Measurements from ENCODE around the gene CDC23.

DNA sequence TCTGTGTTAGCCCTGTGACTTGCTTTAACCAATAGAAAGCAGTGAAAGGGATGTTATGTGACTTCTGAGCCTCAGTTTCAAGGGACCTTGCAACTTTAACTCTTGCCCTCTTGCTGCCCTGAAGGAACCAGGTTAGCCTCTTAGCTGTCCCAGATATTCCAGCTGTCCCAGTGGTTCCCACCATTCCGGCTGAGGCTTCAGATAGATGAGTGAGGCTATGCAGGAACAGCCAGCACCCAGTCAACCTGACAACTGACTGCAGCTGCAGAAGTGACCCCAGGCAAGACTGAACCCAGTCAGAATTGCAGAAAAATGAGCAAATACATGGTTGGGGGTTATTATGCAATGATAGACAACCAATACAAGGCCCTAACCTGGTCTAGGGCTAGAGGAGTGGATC, 10.4 kb upstream of the CDC23 start:
- TF ChIP-seq USF2 (IDR thresholded peaks at IDR 0.05; ENCODE audit: borderline replicate concordance, low read depth, low read length) = no peak
- no peak for TF ChIP-seq CEBPB (IDR thresholded peaks at IDR 0.05; ENCODE audit: borderline replicate concordance in 1 of 2, low read depth in 2 of 2, low read length in 2 of 2)
- TF ChIP-seq NFXL1 (IDR thresholded peaks at IDR 0.05; ENCODE audit: borderline replicate concordance) = no peak
- TF ChIP-seq NR2C2 (IDR thresholded peaks at IDR 0.05; ENCODE audit: borderline replicate concordance, control insufficient read depth, insufficient read length, low read depth) = no peak
- TF ChIP-seq NRF1 (conservative IDR thresholded peaks at IDR 0.05; ENCODE audit: low read depth, low read length) = no peak
- no peak for TF ChIP-seq CTCF (IDR thresholded peaks at IDR 0.05 in 2 of 3, conservative IDR thresholded peaks at IDR 0.05 in 1 of 3; ENCODE audit: control insufficient read depth in 2 of 3, extremely low read depth in 1 of 3, insufficient read depth in 1 of 3, low read depth in 3 of 3, low read length in 3 of 3)
- TF ChIP-seq, protein P1, sequence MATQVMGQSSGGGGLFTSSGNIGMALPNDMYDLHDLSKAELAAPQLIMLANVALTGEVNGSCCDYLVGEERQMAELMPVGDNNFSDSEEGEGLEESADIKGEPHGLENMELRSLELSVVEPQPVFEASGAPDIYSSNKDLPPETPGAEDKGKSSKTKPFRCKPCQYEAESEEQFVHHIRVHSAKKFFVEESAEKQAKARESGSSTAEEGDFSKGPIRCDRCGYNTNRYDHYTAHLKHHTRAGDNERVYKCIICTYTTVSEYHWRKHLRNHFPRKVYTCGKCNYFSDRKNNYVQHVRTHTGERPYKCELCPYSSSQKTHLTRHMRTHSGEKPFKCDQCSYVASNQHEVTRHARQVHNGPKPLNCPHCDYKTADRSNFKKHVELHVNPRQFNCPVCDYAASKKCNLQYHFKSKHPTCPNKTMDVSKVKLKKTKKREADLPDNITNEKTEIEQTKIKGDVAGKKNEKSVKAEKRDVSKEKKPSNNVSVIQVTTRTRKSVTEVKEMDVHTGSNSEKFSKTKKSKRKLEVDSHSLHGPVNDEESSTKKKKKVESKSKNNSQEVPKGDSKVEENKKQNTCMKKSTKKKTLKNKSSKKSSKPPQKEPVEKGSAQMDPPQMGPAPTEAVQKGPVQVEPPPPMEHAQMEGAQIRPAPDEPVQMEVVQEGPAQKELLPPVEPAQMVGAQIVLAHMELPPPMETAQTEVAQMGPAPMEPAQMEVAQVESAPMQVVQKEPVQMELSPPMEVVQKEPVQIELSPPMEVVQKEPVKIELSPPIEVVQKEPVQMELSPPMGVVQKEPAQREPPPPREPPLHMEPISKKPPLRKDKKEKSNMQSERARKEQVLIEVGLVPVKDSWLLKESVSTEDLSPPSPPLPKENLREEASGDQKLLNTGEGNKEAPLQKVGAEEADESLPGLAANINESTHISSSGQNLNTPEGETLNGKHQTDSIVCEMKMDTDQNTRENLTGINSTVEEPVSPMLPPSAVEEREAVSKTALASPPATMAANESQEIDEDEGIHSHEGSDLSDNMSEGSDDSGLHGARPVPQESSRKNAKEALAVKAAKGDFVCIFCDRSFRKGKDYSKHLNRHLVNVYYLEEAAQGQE (IDR thresholded peaks at IDR 0.05; ENCODE audit: low read depth, low read length) = no peak
- TF ChIP-seq SREBF2 (IDR thresholded peaks at IDR 0.05; ENCODE audit: low read length) = no peak
- no peak for TF ChIP-seq KAT2A (conservative IDR thresholded peaks at IDR 0.05; ENCODE audit: control insufficient read depth, low read depth, low read length)
